HCT116 (cell line): ENCODE results near the gene TBXA2R. TPM values are rescaled to one million over a fixed set of nuclear protein-coding genes. Genes with fewer than 3 reads are reported as not detected.
A peak's percentile ranks its signal among the peaks of the same experiment; 100 is the strongest.

Experiments
- ATAC-seq: fragments of 200-7000 bp; cut with Tn5 transposase; 2 replicates; pipeline ENCODE4 v1.9.1; 2020; ENCODE audit warnings: mild to moderate bottlenecking, moderate library complexity
- BruUV-seq: library from RNA; stranded (reverse); fragments of 400-500 nt; replicated peaks from 2 replicates; lab custom pipeline; 2021; lab: Mats Ljungman, UMichigan
- CTCF ChIA-PET: fragments of 300-600 bp; sonication (Branson Sonifier 250); formaldehyde crosslinking; loops from one replicate; lab custom pipeline; 2021; ENCODE audit warnings: antibody characterized with exemption; lab: Charles Lee
- POLR2A ChIA-PET: fragments of 300-600, 350-600 bp; sonication (Branson Sonifier 250); formaldehyde crosslinking; loops from one replicate; lab custom pipeline; 2021; ENCODE audit warnings: antibody characterized with exemption; lab: Charles Lee
- RAD21 ChIA-PET, 2 experiments: fragments of 300-600 bp; sonication (Branson Sonifier 250); formaldehyde crosslinking; loops; one replicate each; lab custom pipeline; 2023; ENCODE audit warnings: low total read pairs in 2 of 2; ENCODE audit not compliant: uncharacterized antibody in 2 of 2, unreplicated experiment in 2 of 2, low non-redundant PET in 1 of 2; lab: Charles Lee
- DNase-seq: peaks from one replicate; pipeline ENCODE4 v3.0.0-alpha.2; 2010; ENCODE audit warnings: low read depth, low spot score
- H2AFZ ChIP-seq: fragments of 200-600 bp; shearing (Covaris generic), sonication (generic); 2 replicates; pipeline ENCODE4 v1.6.1; 2017; ENCODE audit warnings: low read depth, mixed run types, mixed read lengths, antibody characterized with exemption, low read length; ENCODE audit not compliant: poor library complexity, severe bottlenecking
- H3K27ac ChIP-seq: 2 replicates; pipeline ENCODE4 v1.5.1; 2012; ENCODE audit warnings: low read depth, low read length
- H3K27me3 ChIP-seq: fragments of 200-600 bp; sonication (generic); 2 replicates; pipeline ENCODE4 v1.6.1; 2016; ENCODE audit warnings: mixed run types, low read length, mixed read lengths; ENCODE audit not compliant: insufficient read depth
- H3K36me3 ChIP-seq, 2 experiments: fragments of 200-500 bp in 1 of 2; fragments of 200-600 bp in 1 of 2; sonication (Bioruptor generic) in 1 of 2; sonication (generic) in 1 of 2; 2 replicates each; pipeline versions ENCODE4 v1.5.1 to v1.6.1; 2014 to 2016; ENCODE audit warnings: low read length in 2 of 2, inconsistent platforms in 1 of 2, mixed read lengths in 1 of 2, mixed run types in 1 of 2; ENCODE audit not compliant: insufficient read depth in 2 of 2, control insufficient read depth in 1 of 2
- H3K4me1 ChIP-seq, 2 experiments: fragments of 200-600 bp in 1 of 2; sonication (generic) in 1 of 2; 2 replicates each; pipeline versions ENCODE4 v1.5.1 to v1.6.1; 2012 to 2017; ENCODE audit warnings: low read length in 2 of 2, inconsistent platforms in 1 of 2, mild to moderate bottlenecking in 1 of 2, mixed read lengths in 1 of 2, mixed run types in 1 of 2, moderate library complexity in 1 of 2; ENCODE audit not compliant: insufficient read depth in 2 of 2, control insufficient read depth in 1 of 2
- H3K4me2 ChIP-seq: fragments of 200-600 bp; sonication (generic); 2 replicates; pipeline ENCODE4 v1.6.1; 2017; ENCODE audit warnings: mixed run types, low read length, mixed read lengths
- H3K4me3 ChIP-seq, 2 experiments: fragments of 200-600 bp in 1 of 2; sonication (generic) in 1 of 2; replicated peaks in 1 of 2; 2 replicates each; pipeline ENCODE4 v1.5.1; 2011 to 2016; ENCODE audit warnings: low read length in 2 of 2, control low read depth in 1 of 2, low read depth in 1 of 2, mild to moderate bottlenecking in 1 of 2, mixed read lengths in 1 of 2, mixed run types in 1 of 2
- H3K79me2 ChIP-seq: fragments of 200-600 bp; sonication (generic); 2 replicates; pipeline ENCODE4 v1.6.1; 2017; ENCODE audit warnings: mild to moderate bottlenecking, mixed run types, low read length, moderate library complexity, mixed read lengths; ENCODE audit not compliant: insufficient read depth
- H3K9ac ChIP-seq: fragments of 200-600 bp; sonication (generic); 2 replicates; pipeline ENCODE4 v1.6.1; 2016; ENCODE audit warnings: low read length, mixed read lengths
- H3K9me2 ChIP-seq: fragments of 200-600 bp; sonication (generic), shearing (Covaris generic); 2 replicates; pipeline ENCODE4 v1.6.1; 2017; ENCODE audit warnings: mixed run types, mild to moderate bottlenecking, moderate library complexity; ENCODE audit not compliant: insufficient read depth
- H3K9me3 ChIP-seq, 2 experiments: fragments of 200-500 bp in 1 of 2; fragments of 200-600 bp in 1 of 2; sonication (Bioruptor generic) in 1 of 2; sonication (generic) in 1 of 2; 2 replicates each; pipeline ENCODE4 v1.6.1; 2014 to 2017; ENCODE audit warnings: low read length in 2 of 2, mixed read lengths in 2 of 2, inconsistent platforms in 1 of 2, low read depth in 1 of 2, mild to moderate bottlenecking in 1 of 2, mixed run types in 1 of 2, moderate library complexity in 1 of 2; ENCODE audit not compliant: control insufficient read depth in 1 of 2, insufficient read depth in 1 of 2
- H4K20me1 ChIP-seq: fragments of 200-600 bp; sonication (generic), shearing (Covaris generic); 2 replicates; pipeline ENCODE4 v1.6.1; 2017; ENCODE audit warnings: mixed run types, mild to moderate bottlenecking, moderate library complexity; ENCODE audit not compliant: insufficient read depth
- ATF3 ChIP-seq: IDR thresholded peaks from 2 replicates; pipeline ENCODE4 v1.6.1; 2012
- CBX3 ChIP-seq: IDR thresholded peaks from 2 replicates; pipeline ENCODE4 v1.6.1; 2012; ENCODE audit warnings: low read depth
- CEBPB ChIP-seq: IDR thresholded peaks from 2 replicates; pipeline ENCODE4 v1.6.1; 2012; ENCODE audit warnings: low read depth
- CTCF ChIP-seq, 3 experiments: fragments of 200-600 bp in 1 of 3; sonication (generic) in 1 of 3; IDR thresholded peaks in 2 of 3; conservative IDR thresholded peaks in 1 of 3; 2 replicates each; pipeline ENCODE4 v1.5.1; 2012 to 2017; ENCODE audit warnings: low read depth in 2 of 3, low read length in 2 of 3, antibody characterized with exemption in 1 of 3, borderline replicate concordance in 1 of 3, control low read depth in 1 of 3, mild to moderate bottlenecking in 1 of 3, mixed read lengths in 1 of 3, mixed run types in 1 of 3, moderate library complexity in 1 of 3; ENCODE audit not compliant: insufficient read depth in 1 of 3
- EGR1 ChIP-seq: IDR thresholded peaks from 2 replicates; pipeline ENCODE4 v1.6.1; 2012; ENCODE audit warnings: low read depth
- ELF1 ChIP-seq: IDR thresholded peaks from 2 replicates; pipeline ENCODE4 v1.6.1; 2012; ENCODE audit warnings: low read depth, borderline replicate concordance
- EZH2 ChIP-seq: fragments of 200-600 bp; sonication (generic); IDR thresholded peaks from 2 replicates; pipeline ENCODE4 v1.6.1; 2017; ENCODE audit warnings: antibody characterized with exemption, mixed run types
- EZH2phosphoT487 ChIP-seq: fragments of 200-600 bp; IDR thresholded peaks from 2 replicates; pipeline ENCODE4 v1.6.1; 2018; ENCODE audit warnings: antibody characterized with exemption, borderline replicate concordance
- FOSL1 ChIP-seq: IDR thresholded peaks from 2 replicates; pipeline ENCODE4 v1.6.1; 2012; ENCODE audit warnings: low read depth
- JUND ChIP-seq: IDR thresholded peaks from 2 replicates; pipeline ENCODE4 v1.6.1; 2012
- MAX ChIP-seq: IDR thresholded peaks from 2 replicates; pipeline ENCODE4 v1.6.1; 2012
- POLR2A ChIP-seq: IDR thresholded peaks from 2 replicates; pipeline ENCODE4 v1.7.0; 2011; ENCODE audit warnings: borderline replicate concordance; ENCODE audit not compliant: insufficient read depth, insufficient read length; ENCODE audit errors: extremely low read depth
- RAD21 ChIP-seq: IDR thresholded peaks from 2 replicates; pipeline ENCODE4 v1.6.1; 2012; ENCODE audit warnings: low read depth, mild to moderate bottlenecking
- SP1 ChIP-seq: IDR thresholded peaks from 2 replicates; pipeline ENCODE4 v1.6.1; 2012; ENCODE audit warnings: low read depth
- TCF7L2 ChIP-seq: IDR thresholded peaks from 2 replicates; pipeline ENCODE4 v1.7.0; 2011; ENCODE audit warnings: borderline replicate concordance, inconsistent platforms; ENCODE audit not compliant: insufficient read depth, insufficient read length; ENCODE audit errors: extremely low read depth
- YY1 ChIP-seq: IDR thresholded peaks from 2 replicates; pipeline ENCODE4 v1.6.1; 2011; ENCODE audit warnings: low read length, low read depth, moderate library complexity, mild to moderate bottlenecking; ENCODE audit not compliant: insufficient replicate concordance; ENCODE audit errors: extremely low read depth
- intact Hi-C: fragments of 100-400 bp; cut with micrococcal nuclease; formaldehyde crosslinking; loops from 2 replicates; pipeline ENCODE4 v1.10.0; 2022
- total RNA-seq: library from RNA; stranded (reverse); gene quantifications from one replicate; pipeline ENCODE4 v1.2.1, GENCODE V29; 2021; ENCODE audit not compliant: unreplicated experiment

Gene TBXA2R
- total RNA-seq, 1 experiment from 2014 or later: 2.3 TPM

GRCh38 chr19:3625996-3626472 lies 19.4 kb upstream of the TBXA2R start:
- H3K4me3 ChIP-seq: peak overlapping the region; percentile 98 to 100
- H3K27me3 ChIP-seq: no peaks in the 10 kb centered on the region
- no peaks in the 10 kb centered on the region for H3K9me2 ChIP-seq
- H3K27ac ChIP-seq: peak overlapping the region; percentile 89
- H3K79me2 ChIP-seq: peaks cover 32% of the 10 kb centered on the region
- peaks cover 5% of the 10 kb centered on the region; the same call in 1 of the 2 replicates for H4K20me1 ChIP-seq
- TF ChIP-seq RAD21 (no peak), SP1 (no peak), CTCF (IDR thresholded peaks at IDR 0.05 in 2 of 3, conservative IDR thresholded peaks at IDR 0.05 in 1 of 3; ENCODE audit: borderline replicate concordance in 1 of 3, insufficient read depth in 1 of 3, low read depth in 2 of 3, low read length in 2 of 3) (no peak), EGR1 (no peak), TCF7L2 (no peak), JUND (no peak), CBX3 (no peak), POLR2A (no peak), MAX (no peak), EZH2 (no peak), YY1 (no peak), CEBPB (no peak), FOSL1 (no peak), ELF1 (no peak), ATF3 (no peak), EZH2phosphoT487 (no peak)
- TF ChIP-seq, all 23 proteins: peak for 0
- ChIA-PET RAD21 (no interaction called here), CTCF (no interaction called here), POLR2A (no interaction called here)
- TSS peak; percentile 41 for BruUV-seq
- H3K9me3 ChIP-seq: no peaks in the 10 kb centered on the region
- H3K4me2 ChIP-seq: peak overlapping the region; percentile 99
- ATAC-seq (peak; percentile 4), DNase-seq (no peak)
- H3K36me3 ChIP-seq: 0 out of 4 replicates have a peak, but pooled peaks cover 0 to 5% of the 10 kb centered on the region in 2 experiments
- intact Hi-C loops: loop anchor here (5.0 kb wide), 1 partner anchor 79 kb away; no protein-coding TSS in a partner anchor
- H2AFZ ChIP-seq: no peak overlapping the region
- H3K4me1 ChIP-seq: peaks cover 7 to 21% of the 10 kb centered on the region in 2 experiments; a peak in 3 of 4 replicates
- peak overlapping the region; percentile 93 for H3K9ac ChIP-seq
